Measurements from ENCODE around the gene SGMS1.

- no peak for TF ChIP-seq TAF1 (IDR thresholded peaks at IDR 0.05; ENCODE audit: borderline replicate concordance, insufficient read depth, low read length)
- TF ChIP-seq SIN3A (IDR thresholded peaks at IDR 0.05; ENCODE audit: borderline replicate concordance, insufficient read depth, low read length) = no peak
Measured at GRCh38 chr10:50294582-50294981, 329.2 kb downstream of the SGMS1 start.
